GM12878 (cell line): ENCODE measurements around the gene SOST. TPM values are rescaled to one million over a fixed set of nuclear protein-coding genes. Genes with fewer than 3 reads are reported as not detected.

Source experiments
- ATAC-seq: fragments of 200-7000 bp; cut with Tn5 transposase; 3 replicates; pipeline ENCODE4 v1.9.1; 2020; ENCODE audit warnings: mild to moderate bottlenecking, moderate library complexity
- BruUV-seq: library from RNA; stranded (reverse); fragments of 400-500 nt; replicated peaks from 2 replicates; lab custom pipeline; 2021; lab: Mats Ljungman, UMichigan
- CTCF ChIA-PET: fragments of 300-600 bp; sonication (Branson Sonifier 250); formaldehyde crosslinking; extraction: SDS; loops from one replicate; lab custom pipeline; 2021; ENCODE audit warnings: inconsistent platforms; lab: Yijun Ruan, JAX
- POLR2A ChIA-PET: fragments of 350-600 bp; formaldehyde crosslinking; extraction: SDS; loops from one replicate; lab custom pipeline; 2021; ENCODE audit warnings: inconsistent platforms; lab: Charles Lee
- RAD21 ChIA-PET: fragments of 300-600 bp; sonication (Branson Sonifier 250); formaldehyde crosslinking; loops from one replicate; lab custom pipeline; 2023; ENCODE audit warnings: antibody characterized with exemption; ENCODE audit not compliant: unreplicated experiment; lab: Charles Lee
- SMC1A ChIA-PET: fragments of 300-600 bp; sonication (Branson Sonifier 250); formaldehyde crosslinking; loops from one replicate; lab custom pipeline; 2023; ENCODE audit not compliant: unreplicated experiment, uncharacterized antibody; lab: Charles Lee
- DNase-seq: peaks from one replicate; pipeline ENCODE4 v3.0.0-alpha.2; 2011; ENCODE audit warnings: low read depth, low spot score
- FAIRE-seq: peaks from 3 replicates; lab custom pipeline; 2011; peaks lifted over from hg19 to GRCh38; lab: Jason Lieb, UNC
- H2AFZ ChIP-seq: 2 replicates; pipeline ENCODE4 v1.6.0; 2011; ENCODE audit warnings: low read depth, low read length, control low read depth; ENCODE audit not compliant: control insufficient read depth
- H3K27ac ChIP-seq: 2 replicates; pipeline ENCODE4 v1.5.1; 2011; ENCODE audit warnings: control low read depth; ENCODE audit not compliant: control insufficient read depth, insufficient read depth
- H3K27me3 ChIP-seq, 2 experiments: replicated peaks in 1 of 2; 2 replicates each; pipeline versions ENCODE4 v1.6.0 to v1.6.1; 2011; ENCODE audit warnings: low read length in 1 of 2; ENCODE audit not compliant: control insufficient read depth in 2 of 2, insufficient read depth in 2 of 2
- H3K36me3 ChIP-seq, 2 experiments: 2 replicates each; pipeline ENCODE4 v1.5.1; 2011; ENCODE audit warnings: low read length in 1 of 2; ENCODE audit not compliant: control insufficient read depth in 2 of 2, insufficient read depth in 2 of 2
- H3K4me1 ChIP-seq: 2 replicates; pipeline ENCODE4 v1.6.1; 2011; ENCODE audit warnings: mild to moderate bottlenecking, low read length, moderate library complexity, mixed read lengths; ENCODE audit not compliant: control insufficient read depth, insufficient read depth
- H3K4me2 ChIP-seq: 2 replicates; pipeline ENCODE4 v1.6.0; 2011; ENCODE audit warnings: control low read depth; ENCODE audit not compliant: control insufficient read depth, insufficient read depth
- H3K4me3 ChIP-seq: fragments of 200-600 bp; sonication (generic); 2 replicates; pipeline ENCODE4 v1.5.1; 2016
- H3K79me2 ChIP-seq: 2 replicates; pipeline ENCODE4 v1.6.0; 2011; ENCODE audit warnings: low read length; ENCODE audit not compliant: control insufficient read depth, insufficient read depth
- H3K9ac ChIP-seq: 2 replicates; pipeline ENCODE4 v1.8.0; 2011; ENCODE audit warnings: low read length, control low read depth, mixed read lengths; ENCODE audit not compliant: control insufficient read depth, insufficient read depth
- H3K9me3 ChIP-seq: replicated peaks from 3 replicates; pipeline ENCODE4 v1.5.1; 2011; ENCODE audit warnings: mild to moderate bottlenecking, low read length; ENCODE audit not compliant: control insufficient read depth, insufficient read depth
- H4K20me1 ChIP-seq: 2 replicates; pipeline ENCODE4 v1.6.0; 2011; ENCODE audit not compliant: control insufficient read depth, insufficient read depth
- ATF7 ChIP-seq: fragments of 450-650 bp; IDR thresholded peaks from 2 replicates; pipeline ENCODE4 v1.6.1; 2016; ENCODE audit warnings: low read depth, mild to moderate bottlenecking
- CHD2 ChIP-seq: IDR thresholded peaks from 2 replicates; pipeline ENCODE4 v1.6.1; 2011; ENCODE audit warnings: low read depth, low read length, improper control_type of control experiment, borderline replicate concordance
- NR2C2 ChIP-seq: IDR thresholded peaks from 2 replicates; pipeline ENCODE4 v1.6.1; 2011; ENCODE audit warnings: borderline replicate concordance, low read depth; ENCODE audit not compliant: control insufficient read depth, insufficient read length
- RAD21 ChIP-seq: IDR thresholded peaks from 2 replicates; pipeline ENCODE4 v1.6.1; 2011; ENCODE audit warnings: mild to moderate bottlenecking, low read depth, low read length, moderate library complexity; ENCODE audit not compliant: insufficient read depth
- SRF ChIP-seq, 2 experiments: IDR thresholded peaks; 2 replicates each; pipeline ENCODE4 v1.6.1; 2011; ENCODE audit warnings: low read depth in 2 of 2, low read length in 2 of 2, mild to moderate bottlenecking in 1 of 2, moderate library complexity in 1 of 2
- TAF1 ChIP-seq: IDR thresholded peaks from 2 replicates; pipeline ENCODE4 v1.6.1; 2011; ENCODE audit warnings: mild to moderate bottlenecking, low read depth, low read length, borderline replicate concordance
- WGBS: methylation state at CpG from one replicate; pipeline ENCODE4 v1.1.6; 2016; ENCODE audit warnings: low lambda C conversion rate; ENCODE audit not compliant: insufficient replicate concordance, insufficient coverage; ENCODE audit errors: missing lambda C conversion rate; 5-methylcytosine and 5-hydroxymethylcytosine counted together
- in situ Hi-C: fragments of 300-500 bp; cut with MboI; formaldehyde crosslinking; loops from 9 replicates; pipeline ENCODE4 v1.14.3; 2018; ENCODE audit warnings: mixed read lengths
- intact Hi-C: fragments of 100-400 bp; cut with micrococcal nuclease; formaldehyde crosslinking; loops from one replicate; pipeline ENCODE4 v1.14.2; 2022; ENCODE audit not compliant: unreplicated experiment
- polyA plus RNA-seq, 11 experiments: library from polyadenylated mRNA; depleted of rRNA in 4 of 11; unstranded in 6 of 11; stranded (reverse) in 5 of 11; fragments of >200 nt; fragmentation: Nextera tagmentation in 4 of 11; fragmentation: Illumina TruSeq in 1 of 11; extraction: Ambion mirVana in 4 of 11; extraction: Trizol in 1 of 11; gene quantifications; 1 replicate in 1 of 11; 2 replicates in 10 of 11; pipeline versions ENCODE4 v1.2.1 to v1.2.3, GENCODE V29; 2011 to 2016; ENCODE audit warnings: inconsistent platforms in 2 of 11, missing spikeins in 2 of 11, low read depth in 1 of 11
- total RNA-seq, 4 experiments: library from RNA; depleted of rRNA in 3 of 4; stranded (reverse); fragments of >200 nt in 3 of 4; fragmentation: Illumina TruSeq in 1 of 4; extraction: Trizol in 1 of 4; gene quantifications; 2 replicates each; pipeline versions ENCODE4 v1.2.1 to v1.2.3, GENCODE V29; 2013 to 2021
- TF ChIP-seq, protein P1 (sequence below): fragments of 450-650 bp; IDR thresholded peaks from 2 replicates; pipeline ENCODE4 v1.6.1; 2016; ENCODE audit warnings: mild to moderate bottlenecking
- TF ChIP-seq, protein P2 (sequence below), 3 experiments: IDR thresholded peaks in 2 of 3; conservative IDR thresholded peaks in 1 of 3; 2 replicates each; pipeline ENCODE4 v1.5.1; 2011; ENCODE audit warnings: low read depth in 3 of 3, low read length in 3 of 3, mild to moderate bottlenecking in 3 of 3, control low read depth in 2 of 3, moderate library complexity in 2 of 3, inconsistent platforms in 1 of 3, mixed read lengths in 1 of 3; ENCODE audit not compliant: control insufficient read depth in 2 of 3, insufficient read depth in 1 of 3; ENCODE audit errors: extremely low read depth in 1 of 3

The SOST gene
- total and polyA plus RNA-seq, 10 of the 15 experiments (the other 5 are each of a cell fraction or from before 2014, with no cell fraction given) = not detected

DNA sequence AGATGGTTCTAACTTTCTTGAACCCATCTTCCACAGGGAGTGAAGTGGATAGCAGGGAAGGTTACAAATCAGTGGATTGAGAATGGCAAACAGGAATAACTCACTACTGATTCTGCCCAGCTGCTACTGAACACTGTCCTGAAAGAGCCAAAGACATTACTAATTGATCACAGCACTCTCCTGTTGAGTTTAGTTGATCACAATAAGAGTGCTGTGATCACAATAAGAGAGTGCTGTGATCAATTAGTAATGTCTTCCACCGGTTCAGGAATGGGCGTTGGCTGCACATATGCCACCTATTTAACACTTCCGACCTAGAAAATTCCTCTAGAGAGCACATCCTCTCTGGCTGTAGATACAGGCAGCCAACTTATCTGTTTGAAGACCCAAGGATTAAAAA is 33.0 kb upstream of the SOST start:
- Histone ChIP-seq H3K4me3 (no peak overlapping the region), H3K79me2 (no peaks in the 10 kb centered on the region), H3K4me1 (no peaks in the 10 kb centered on the region), H3K27ac (no peak overlapping the region), H3K9ac (no peak overlapping the region), H3K9me3 (no peaks in the 10 kb centered on the region), H3K27me3 (no peaks in the 10 kb centered on the region), H2AFZ (no peak overlapping the region), H4K20me1 (no peaks in the 10 kb centered on the region), H3K4me2 (no peak overlapping the region), H3K36me3 (no peaks in the 10 kb centered on the region)
- POLR2A ChIA-PET = no interaction called here
- CTCF ChIA-PET = no interaction called here
- RAD21 ChIA-PET = no interaction called here
- no TSS peak for BruUV-seq
- intact Hi-C loops (no loop called here), in situ Hi-C loops (no loop called here)
- ATAC-seq (peak; percentile 33; the same call in 1 of the 3 replicates), DNase-seq (no peak), FAIRE-seq (no peak)
- SMC1A ChIA-PET = no interaction called here
- no peak for TF ChIP-seq ATF7
- TF ChIP-seq RAD21 = no peak
- TF ChIP-seq, protein P1, sequence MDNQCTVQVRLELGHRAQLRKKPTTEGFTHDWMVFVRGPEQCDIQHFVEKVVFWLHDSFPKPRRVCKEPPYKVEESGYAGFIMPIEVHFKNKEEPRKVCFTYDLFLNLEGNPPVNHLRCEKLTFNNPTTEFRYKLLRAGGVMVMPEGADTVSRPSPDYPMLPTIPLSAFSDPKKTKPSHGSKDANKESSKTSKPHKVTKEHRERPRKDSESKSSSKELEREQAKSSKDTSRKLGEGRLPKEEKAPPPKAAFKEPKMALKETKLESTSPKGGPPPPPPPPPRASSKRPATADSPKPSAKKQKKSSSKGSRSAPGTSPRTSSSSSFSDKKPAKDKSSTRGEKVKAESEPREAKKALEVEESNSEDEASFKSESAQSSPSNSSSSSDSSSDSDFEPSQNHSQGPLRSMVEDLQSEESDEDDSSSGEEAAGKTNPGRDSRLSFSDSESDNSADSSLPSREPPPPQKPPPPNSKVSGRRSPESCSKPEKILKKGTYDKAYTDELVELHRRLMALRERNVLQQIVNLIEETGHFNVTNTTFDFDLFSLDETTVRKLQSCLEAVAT = peak; percentile 99
- TF ChIP-seq CHD2 = no peak
- TF ChIP-seq TAF1 = no peak
- TF ChIP-seq SRF (IDR thresholded peaks at IDR 0.05; ENCODE audit: low read depth in 2 of 2, low read length in 2 of 2) = peak in 1 of 2 experiments; percentile 86; a peak in 2 of 4 replicates
- peak; percentile 64 for TF ChIP-seq NR2C2
- TF ChIP-seq, protein P2, sequence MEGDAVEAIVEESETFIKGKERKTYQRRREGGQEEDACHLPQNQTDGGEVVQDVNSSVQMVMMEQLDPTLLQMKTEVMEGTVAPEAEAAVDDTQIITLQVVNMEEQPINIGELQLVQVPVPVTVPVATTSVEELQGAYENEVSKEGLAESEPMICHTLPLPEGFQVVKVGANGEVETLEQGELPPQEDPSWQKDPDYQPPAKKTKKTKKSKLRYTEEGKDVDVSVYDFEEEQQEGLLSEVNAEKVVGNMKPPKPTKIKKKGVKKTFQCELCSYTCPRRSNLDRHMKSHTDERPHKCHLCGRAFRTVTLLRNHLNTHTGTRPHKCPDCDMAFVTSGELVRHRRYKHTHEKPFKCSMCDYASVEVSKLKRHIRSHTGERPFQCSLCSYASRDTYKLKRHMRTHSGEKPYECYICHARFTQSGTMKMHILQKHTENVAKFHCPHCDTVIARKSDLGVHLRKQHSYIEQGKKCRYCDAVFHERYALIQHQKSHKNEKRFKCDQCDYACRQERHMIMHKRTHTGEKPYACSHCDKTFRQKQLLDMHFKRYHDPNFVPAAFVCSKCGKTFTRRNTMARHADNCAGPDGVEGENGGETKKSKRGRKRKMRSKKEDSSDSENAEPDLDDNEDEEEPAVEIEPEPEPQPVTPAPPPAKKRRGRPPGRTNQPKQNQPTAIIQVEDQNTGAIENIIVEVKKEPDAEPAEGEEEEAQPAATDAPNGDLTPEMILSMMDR (IDR thresholded peaks at IDR 0.05 in 2 of 3, conservative IDR thresholded peaks at IDR 0.05 in 1 of 3; ENCODE audit: control insufficient read depth in 2 of 3, extremely low read depth in 1 of 3, insufficient read depth in 1 of 3, low read depth in 3 of 3, low read length in 3 of 3) = no peak
- 4% methylated on average over 3 of the region's 3 CpGs for WGBS
